MCF 10A (cell line): ENCODE results near the gene MYOF. TPM values are rescaled to one million over a fixed set of nuclear protein-coding genes. Genes with fewer than 3 reads are reported as not detected.
A peak's percentile ranks its signal among the peaks of the same experiment; 100 is the strongest.

Experiments used
- BruUV-seq: library from RNA; stranded (reverse); fragments of 400-500 nt; replicated peaks from 2 replicates; lab custom pipeline; 2021; lab: Mats Ljungman, UMichigan
- CTCF ChIA-PET: fragments of 300-600 bp; sonication (Branson Sonifier 250); formaldehyde crosslinking; extraction: SDS; loops from one replicate; lab custom pipeline; 2021; ENCODE audit warnings: antibody characterized with exemption, inconsistent platforms; lab: Yijun Ruan, JAX
- POLR2A ChIA-PET: fragments of 300-600, 350-650 bp; sonication (Branson Sonifier 250); formaldehyde crosslinking; extraction: SDS; loops from one replicate; lab custom pipeline; 2020; ENCODE audit warnings: antibody characterized with exemption, inconsistent platforms; lab: Yijun Ruan, JAX
- DNase-seq: peaks from one replicate; pipeline ENCODE4 v3.0.0-alpha.2; 2018; ENCODE audit not compliant: unreplicated experiment
- H3K27ac Mint-ChIP-seq: one replicate; pipeline ENCODE4 v1.8.0; 2022; ENCODE audit warnings: mild to moderate bottlenecking, low read depth, mixed read lengths; ENCODE audit not compliant: unreplicated experiment
- H3K27me3 Mint-ChIP-seq: one replicate; pipeline ENCODE4 v1.8.0; 2022; ENCODE audit warnings: mixed read lengths; ENCODE audit not compliant: insufficient read depth, unreplicated experiment
- H3K36me3 Mint-ChIP-seq: one replicate; pipeline ENCODE4 v1.8.0; 2022; ENCODE audit warnings: mild to moderate bottlenecking, moderate library complexity, mixed read lengths; ENCODE audit not compliant: insufficient read depth, unreplicated experiment
- H3K4me1 Mint-ChIP-seq: one replicate; pipeline ENCODE4 v1.8.0; 2022; ENCODE audit warnings: mixed read lengths; ENCODE audit not compliant: insufficient read depth, unreplicated experiment
- H3K4me3 Mint-ChIP-seq: one replicate; pipeline ENCODE4 v1.8.0; 2022; ENCODE audit warnings: mild to moderate bottlenecking, moderate library complexity, mixed read lengths; ENCODE audit not compliant: unreplicated experiment
- H3K9me3 Mint-ChIP-seq: one replicate; pipeline ENCODE4 v1.8.0; 2022; ENCODE audit warnings: mixed read lengths; ENCODE audit not compliant: unreplicated experiment
- intact Hi-C: fragments of 100-400 bp; cut with micrococcal nuclease; formaldehyde crosslinking; loops from 2 replicates; pipeline ENCODE4 v1.14.1; 2022
- total RNA-seq: library from RNA; stranded (reverse); gene quantifications from 2 replicates; pipeline ENCODE4 v1.2.3, GENCODE V29; 2022
- TF ChIP-seq, protein P1 (sequence below): fragments of 200-600 bp; IDR thresholded peaks from one replicate; pipeline ENCODE4 v1.8.0; 2022; ENCODE audit warnings: antibody characterized with exemption, mild to moderate bottlenecking; ENCODE audit not compliant: unreplicated experiment

MYOF gene
- total RNA-seq, 1 experiment from 2014 or later, result 167 TPM

DNA sequence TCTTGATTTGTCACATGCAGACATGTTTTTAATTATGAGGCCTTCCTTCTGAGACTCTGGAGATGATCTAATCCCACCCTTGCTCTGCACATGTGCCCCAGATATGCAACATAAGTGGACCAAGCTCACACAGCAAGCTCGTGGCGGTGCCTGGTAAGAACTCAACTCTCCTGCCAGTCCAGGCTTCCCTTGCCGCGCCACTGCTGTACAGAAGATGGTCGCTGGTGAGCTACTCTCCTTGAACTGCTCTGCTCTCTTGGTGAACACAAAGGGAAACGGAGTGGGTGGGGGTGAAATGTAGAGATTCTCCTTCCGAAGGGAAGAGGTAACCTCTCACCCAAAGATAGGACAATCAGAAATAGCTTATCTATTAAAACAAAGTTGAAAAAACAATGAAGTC, 25.7 kb downstream of the MYOF start:
- H3K4me3 Mint-ChIP-seq, result no peak overlapping the region
- peak overlapping the region; percentile 67 for H3K27ac Mint-ChIP-seq
- peaks cover 60% of the 10 kb centered on the region for H3K36me3 Mint-ChIP-seq
- H3K27me3 Mint-ChIP-seq, result no peaks in the 10 kb centered on the region
- BruUV-seq, result no TSS peak
- H3K9me3 Mint-ChIP-seq, result no peaks in the 10 kb centered on the region
- ChIA-PET POLR2A (interaction anchor here (31.9 to 39.8 kb wide), 2 partner anchors 2 to 12 kb away, joined by 2342 read pairs; partner anchors contain the start of gene MYOF), CTCF (interaction anchor here (0.8 to 18.2 kb wide), 5 partner anchors 9 to 80 kb away, joined by 3 to 178 read pairs (median 5); partner anchors contain the start of gene MYOF)
- no peak for DNase-seq
- H3K4me1 Mint-ChIP-seq, result peaks cover 26% of the 10 kb centered on the region
- TF ChIP-seq, protein P1, sequence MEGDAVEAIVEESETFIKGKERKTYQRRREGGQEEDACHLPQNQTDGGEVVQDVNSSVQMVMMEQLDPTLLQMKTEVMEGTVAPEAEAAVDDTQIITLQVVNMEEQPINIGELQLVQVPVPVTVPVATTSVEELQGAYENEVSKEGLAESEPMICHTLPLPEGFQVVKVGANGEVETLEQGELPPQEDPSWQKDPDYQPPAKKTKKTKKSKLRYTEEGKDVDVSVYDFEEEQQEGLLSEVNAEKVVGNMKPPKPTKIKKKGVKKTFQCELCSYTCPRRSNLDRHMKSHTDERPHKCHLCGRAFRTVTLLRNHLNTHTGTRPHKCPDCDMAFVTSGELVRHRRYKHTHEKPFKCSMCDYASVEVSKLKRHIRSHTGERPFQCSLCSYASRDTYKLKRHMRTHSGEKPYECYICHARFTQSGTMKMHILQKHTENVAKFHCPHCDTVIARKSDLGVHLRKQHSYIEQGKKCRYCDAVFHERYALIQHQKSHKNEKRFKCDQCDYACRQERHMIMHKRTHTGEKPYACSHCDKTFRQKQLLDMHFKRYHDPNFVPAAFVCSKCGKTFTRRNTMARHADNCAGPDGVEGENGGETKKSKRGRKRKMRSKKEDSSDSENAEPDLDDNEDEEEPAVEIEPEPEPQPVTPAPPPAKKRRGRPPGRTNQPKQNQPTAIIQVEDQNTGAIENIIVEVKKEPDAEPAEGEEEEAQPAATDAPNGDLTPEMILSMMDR, result no peak
- intact Hi-C loops, result no loop called here

GRCh38 chr10:93454736-93455135, 27.4 kb downstream of the MYOF start:
- ChIA-PET CTCF (interaction anchor here (0.6 to 1.0 kb wide), 4 partner anchors 7 to 79 kb away, joined by 3 read pairs; no protein-coding TSS in a partner anchor), POLR2A (interaction anchor here (31.9 to 39.8 kb wide), 2 partner anchors 0 to 13 kb away, joined by 2342 read pairs; partner anchors contain the start of gene MYOF)
- H3K36me3 Mint-ChIP-seq, result peaks cover 72% of the 10 kb centered on the region
- no peaks in the 10 kb centered on the region for H3K27me3 Mint-ChIP-seq
- intact Hi-C loops, result no loop called here
- H3K4me1 Mint-ChIP-seq, result peaks cover 17% of the 10 kb centered on the region
- BruUV-seq, result no TSS peak
- no peak overlapping the region for H3K4me3 Mint-ChIP-seq
- H3K27ac Mint-ChIP-seq, result peak overlapping the region; percentile 67
- no peaks in the 10 kb centered on the region for H3K9me3 Mint-ChIP-seq
- no peak for DNase-seq
- TF ChIP-seq, protein P1, result no peak

- no peak overlapping the region for H3K4me3 Mint-ChIP-seq
- H3K9me3 Mint-ChIP-seq, result no peaks in the 10 kb centered on the region
- H3K27ac Mint-ChIP-seq, result no peak overlapping the region
- intact Hi-C loops, result no loop called here
- DNase-seq, result no peak
- H3K27me3 Mint-ChIP-seq, result no peaks in the 10 kb centered on the region
- TF ChIP-seq, protein P1, result no peak
- ChIA-PET CTCF (interaction anchor here (0.9 kb wide), 1 partner anchor 16 kb away, joined by 3 read pairs; no protein-coding TSS in a partner anchor), POLR2A (interaction anchor here (31.9 to 39.8 kb wide), 2 partner anchors 0 to 14 kb away, joined by 2342 read pairs; partner anchors contain the start of gene MYOF)
- H3K36me3 Mint-ChIP-seq, result peaks cover 72% of the 10 kb centered on the region
- H3K4me1 Mint-ChIP-seq, result peaks cover 11% of the 10 kb centered on the region
- no TSS peak for BruUV-seq
These were observed 28.0 kb downstream of the MYOF start for GRCh38 chr10:93454146-93454545.

DNA sequence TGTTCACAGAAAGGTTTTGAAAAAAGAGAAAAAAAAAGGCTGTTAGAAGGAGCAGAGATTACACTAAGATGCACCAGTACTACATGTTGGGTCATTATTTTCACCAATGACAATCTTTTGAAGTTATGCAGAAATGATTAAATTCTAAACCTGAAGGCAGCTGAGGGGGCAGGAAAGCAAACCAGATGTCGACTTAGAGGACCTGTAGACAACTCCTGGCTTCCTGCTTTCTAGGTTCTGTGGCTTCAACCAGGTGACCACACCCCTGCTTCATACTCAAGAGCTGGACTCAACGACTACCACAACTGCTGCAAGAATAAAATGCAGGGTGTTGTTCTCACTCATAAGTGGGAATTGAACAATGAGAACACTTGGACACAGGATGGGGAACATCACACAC, 30.0 kb downstream of the MYOF start:
- Mint-ChIP-seq H3K4me3 (no peak overlapping the region), H3K4me1 (peaks cover 6% of the 10 kb centered on the region), H3K36me3 (peaks cover 81% of the 10 kb centered on the region), H3K9me3 (no peaks in the 10 kb centered on the region), H3K27me3 (no peaks in the 10 kb centered on the region), H3K27ac (no peak overlapping the region)
- TF ChIP-seq, protein P1, result no peak
- CTCF ChIA-PET, result interaction anchor here (1.4 kb wide), 1 partner anchor 76 kb away, joined by 3 read pairs; no protein-coding TSS in a partner anchor
- DNase-seq, result no peak
- POLR2A ChIA-PET, result interaction anchor here (31.9 to 39.8 kb wide), 2 partner anchors 2 to 16 kb away, joined by 2342 read pairs; partner anchors contain the start of gene MYOF
- no TSS peak for BruUV-seq
- intact Hi-C loops, result no loop called here
